Activated CD8-positive, alpha-beta memory T cell treated with anti-CD3 and anti-CD28 coated beads, Interleukin-2, amount 50 U/mL, for 24 hours (primary cell): Measurements from ENCODE around the gene MPHOSPH8.
"Not testable (repeated sequence)": the region's sequence is repeated elsewhere in the genome, so short reads cannot be mapped to it uniquely, and the experiment has no call there.

Source experiments
- DNase-seq: peaks from one replicate; pipeline ENCODE4 v3.0.0-alpha.2; 2020; ENCODE audit errors: extremely low read depth

MPHOSPH8 gene

GRCh38 chr13:19624265-19624664 is 9.2 kb upstream of the MPHOSPH8 start:
- no peak for DNase-seq

GRCh38 chr13:19632915-19633478 is 462 bp upstream of the MPHOSPH8 start:
- DNase-seq: no peak

GRCh38 chr13:19634256-19634740 is 839 bp downstream of the MPHOSPH8 start:
- DNase-seq: no peak

GRCh38 chr13:19635926-19636325 is 2.5 kb downstream of the MPHOSPH8 start:
- DNase-seq: not testable (repeated sequence)

- no peak for DNase-seq
Observed at GRCh38 chr13:19643652-19644051, 10.2 kb downstream of the MPHOSPH8 start.

- no peak for DNase-seq
Observed at GRCh38 chr13:19645000-19645399, 11.5 kb downstream of the MPHOSPH8 start.

GRCh38 chr13:19646063-19646462 is 12.6 kb downstream of the MPHOSPH8 start:
- no peak for DNase-seq

GRCh38 chr13:19650742-19651141 is 17.3 kb downstream of the MPHOSPH8 start:
- DNase-seq: no peak

- no peak for DNase-seq
Observed at GRCh38 chr13:19657872-19658591, 24.6 kb downstream of the MPHOSPH8 start.

- DNase-seq: no peak
Observed at GRCh38 chr13:19658831-19659230, 25.4 kb downstream of the MPHOSPH8 start.

- no peak for DNase-seq
Observed at GRCh38 chr13:19661126-19661525, 27.7 kb downstream of the MPHOSPH8 start.

- no peak for DNase-seq
Observed at GRCh38 chr13:19661561-19661960, 28.1 kb downstream of the MPHOSPH8 start.

- DNase-seq: no peak
Observed at GRCh38 chr13:19663416-19663979, 30.0 kb downstream of the MPHOSPH8 start.

GRCh38 chr13:19664481-19665230 is 31.2 kb downstream of the MPHOSPH8 start:
- DNase-seq: no peak

- no peak for DNase-seq
Observed at GRCh38 chr13:19665427-19665859, 32.0 kb downstream of the MPHOSPH8 start.

- no peak for DNase-seq
Observed at GRCh38 chr13:19668778-19669177, 35.3 kb downstream of the MPHOSPH8 start.

- DNase-seq: no peak
Observed at GRCh38 chr13:19670147-19670546, 36.7 kb downstream of the MPHOSPH8 start.

- DNase-seq: no peak
Observed at GRCh38 chr13:19672990-19673389, 39.5 kb downstream of the MPHOSPH8 start.

GRCh38 chr13:19673473-19674430 is 40.3 kb downstream of the MPHOSPH8 start:
- DNase-seq: no peak

- DNase-seq: no peak
Observed at GRCh38 chr13:19674898-19675297, 41.4 kb downstream of the MPHOSPH8 start.

GRCh38 chr13:19676168-19676567 is 42.7 kb downstream of the MPHOSPH8 start:
- DNase-seq: no peak
